Occipital lobe (tissue), 2 donors: ENCODE results near the gene UBE2D2. TPM values are rescaled to one million over a fixed set of nuclear protein-coding genes. Genes with fewer than 3 reads are reported as not detected.
A peak's percentile ranks its signal among the peaks of the same experiment; 100 is the strongest.
"Not testable (repeated sequence)": the region's sequence is repeated elsewhere in the genome, so short reads cannot be mapped to it uniquely, and the experiment has no call there.

ENCODE experiments used
- DNase-seq: peaks from one replicate; lab custom pipeline; 2025; lab: John Stamatoyannopoulos, UW
- total RNA-seq: library from RNA; depleted of rRNA; stranded (reverse); fragments of >200 nt; gene quantifications from one replicate; pipeline ENCODE4 v1.2.3, GENCODE V29; 2014

UBE2D2 gene
- total RNA-seq, 1 donor from 2014 or later, result 124 TPM

GRCh38 chr5:139582181-139582580 is 21.0 kb downstream of the UBE2D2 start:
- not testable (repeated sequence) for DNase-seq

GRCh38 chr5:139584137-139584536 is 23.0 kb downstream of the UBE2D2 start:
- DNase-seq, result no peak

GRCh38 chr5:139588116-139588515 is 27.0 kb downstream of the UBE2D2 start:
- not testable (repeated sequence) for DNase-seq

- no peak for DNase-seq
Observed at GRCh38 chr5:139588962-139589361, 27.8 kb downstream of the UBE2D2 start.

GRCh38 chr5:139592289-139592688 is 31.1 kb downstream of the UBE2D2 start:
- DNase-seq, result no peak

- DNase-seq, result not testable (repeated sequence)
Observed at GRCh38 chr5:139593076-139593475, 31.9 kb downstream of the UBE2D2 start.

- DNase-seq, result no peak
Observed at GRCh38 chr5:139593716-139594319, 32.7 kb downstream of the UBE2D2 start.

- no peak for DNase-seq
Observed at GRCh38 chr5:139597134-139597533, 36.0 kb downstream of the UBE2D2 start.

- not testable (repeated sequence) for DNase-seq
Observed at GRCh38 chr5:139598601-139598965, 37.4 kb downstream of the UBE2D2 start.

GRCh38 chr5:139600336-139600949 is 39.3 kb downstream of the UBE2D2 start:
- no peak for DNase-seq

- no peak for DNase-seq
Observed at GRCh38 chr5:139601429-139601828, 40.3 kb downstream of the UBE2D2 start.

GRCh38 chr5:139601948-139602347 is 40.8 kb downstream of the UBE2D2 start:
- not testable (repeated sequence) for DNase-seq

- DNase-seq, result no peak
Observed at GRCh38 chr5:139605887-139606286, 44.7 kb downstream of the UBE2D2 start.

- DNase-seq, result no peak
Observed at GRCh38 chr5:139611703-139612584, 50.8 kb downstream of the UBE2D2 start.

- no peak for DNase-seq
Observed at GRCh38 chr5:139619861-139620260, 58.7 kb downstream of the UBE2D2 start.

- not testable (repeated sequence) for DNase-seq
Observed at GRCh38 chr5:139625398-139625797, 64.3 kb downstream of the UBE2D2 start.

- DNase-seq, result no peak
Observed at GRCh38 chr5:139630855-139631254, 69.7 kb downstream of the UBE2D2 start.

GRCh38 chr5:139631520-139632165 is 70.5 kb downstream of the UBE2D2 start:
- no peak for DNase-seq

GRCh38 chr5:139633295-139634027 is 72.3 kb downstream of the UBE2D2 start:
- DNase-seq, result peak; percentile 36

GRCh38 chr5:139634028-139634325 is 72.8 kb downstream of the UBE2D2 start:
- no peak for DNase-seq

GRCh38 chr5:139634541-139634940 is 73.4 kb downstream of the UBE2D2 start:
- no peak for DNase-seq
